ENCODE measurements around the gene RPS5.

RPS5 gene

DNA sequence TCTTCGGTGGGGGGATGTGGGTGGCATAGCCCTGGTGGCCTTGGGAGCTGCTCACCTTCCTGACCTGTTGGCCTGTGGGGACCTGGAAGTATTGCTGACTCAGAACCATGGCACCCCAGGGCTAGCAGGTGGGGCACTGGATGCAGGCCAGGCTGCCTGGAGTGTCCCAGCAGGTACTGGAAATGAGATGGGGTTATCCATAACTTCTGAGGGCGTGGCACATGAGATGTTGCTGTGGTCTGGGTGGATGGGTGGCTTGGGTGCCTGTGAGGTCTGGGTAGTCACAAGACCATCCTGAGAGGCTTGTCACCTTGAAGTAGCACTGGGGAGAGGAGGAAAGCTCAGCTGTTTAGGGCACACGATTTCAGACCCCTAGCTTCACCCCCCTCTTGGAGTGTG is 7.8 kb downstream of the RPS5 start:
- peaks cover 35% of the 10 kb centered on the region for H3K79me2 ChIP-seq (ENCODE audit: low read length)
- no peaks in the 10 kb centered on the region for H3K27me3 ChIP-seq (ENCODE audit: low read depth, low read length)
- H2AFZ ChIP-seq (ENCODE audit: low read depth, low read length): no peak overlapping the region
- H3K9me3 ChIP-seq (ENCODE audit: insufficient read depth, low read length): no peaks in the 10 kb centered on the region
- no peak overlapping the region for H3K9ac ChIP-seq (ENCODE audit: low read length)
- no peak overlapping the region for H3K27ac ChIP-seq (ENCODE audit: low read length)
- peaks cover 51% of the 10 kb centered on the region for H3K36me3 ChIP-seq (replicated peaks; ENCODE audit: low read depth, low read length)
- no peak for TF ChIP-seq CTCF (IDR thresholded peaks at IDR 0.05; ENCODE audit: low read depth, low read length)
- no peak for TF ChIP-seq EZH2phosphoT487 (IDR thresholded peaks at IDR 0.05; ENCODE audit: low read depth)
- peaks cover 46% of the 10 kb centered on the region for H4K20me1 ChIP-seq (ENCODE audit: insufficient read depth, low read length)
- H3K4me1 ChIP-seq (ENCODE audit: low read length): no peaks in the 10 kb centered on the region
- H3K4me2 ChIP-seq (ENCODE audit: low read length): no peak overlapping the region
- no peak overlapping the region for H3K4me3 ChIP-seq (ENCODE audit: low read length)

DNA sequence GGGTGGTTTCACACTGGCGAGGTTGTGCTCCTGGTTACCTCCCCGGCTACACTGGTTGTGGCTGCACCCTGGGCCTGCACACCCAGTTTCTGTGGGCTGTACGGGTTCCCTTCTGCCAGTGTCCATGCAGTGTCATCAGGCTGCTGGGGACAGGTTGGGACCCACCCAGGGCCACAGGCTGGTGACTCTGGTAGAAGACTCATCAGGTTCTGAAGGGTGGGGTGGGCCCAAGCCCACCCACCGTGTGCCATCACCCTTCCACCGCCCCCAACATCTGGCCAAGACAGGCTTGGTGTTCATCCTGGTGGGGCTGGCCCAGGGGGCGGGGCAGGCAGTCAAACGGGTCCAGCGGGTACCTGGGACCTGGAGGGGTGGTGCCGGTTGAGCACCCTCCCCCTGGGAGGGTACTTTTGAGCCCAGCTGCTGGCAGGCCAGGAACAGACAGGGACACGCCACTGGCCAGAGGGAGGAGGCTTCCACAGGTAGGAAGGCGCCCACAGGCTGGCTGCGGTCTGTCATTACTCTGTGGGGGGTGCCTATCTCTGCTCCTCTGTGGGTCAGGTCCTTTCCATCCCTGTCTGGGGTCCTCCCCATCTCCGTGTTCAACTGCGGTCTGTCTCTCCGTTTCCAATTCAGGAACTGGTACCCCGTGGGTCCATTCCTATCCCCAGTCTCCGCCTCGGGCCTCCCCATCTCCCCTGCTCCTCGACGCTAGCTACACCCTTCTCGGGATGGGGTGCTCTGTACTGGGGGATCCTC is 8.3 kb downstream of the RPS5 start, which contains the start of gene RNF225:
Gene RNF225 (plus strand): TSS at position 437 of the 759 bp plus-strand sequence. CDS start 434 bp downstream, outside the sequence.
- H3K9ac ChIP-seq (ENCODE audit: low read length): no peak within 1 kb of the TSS

DNA sequence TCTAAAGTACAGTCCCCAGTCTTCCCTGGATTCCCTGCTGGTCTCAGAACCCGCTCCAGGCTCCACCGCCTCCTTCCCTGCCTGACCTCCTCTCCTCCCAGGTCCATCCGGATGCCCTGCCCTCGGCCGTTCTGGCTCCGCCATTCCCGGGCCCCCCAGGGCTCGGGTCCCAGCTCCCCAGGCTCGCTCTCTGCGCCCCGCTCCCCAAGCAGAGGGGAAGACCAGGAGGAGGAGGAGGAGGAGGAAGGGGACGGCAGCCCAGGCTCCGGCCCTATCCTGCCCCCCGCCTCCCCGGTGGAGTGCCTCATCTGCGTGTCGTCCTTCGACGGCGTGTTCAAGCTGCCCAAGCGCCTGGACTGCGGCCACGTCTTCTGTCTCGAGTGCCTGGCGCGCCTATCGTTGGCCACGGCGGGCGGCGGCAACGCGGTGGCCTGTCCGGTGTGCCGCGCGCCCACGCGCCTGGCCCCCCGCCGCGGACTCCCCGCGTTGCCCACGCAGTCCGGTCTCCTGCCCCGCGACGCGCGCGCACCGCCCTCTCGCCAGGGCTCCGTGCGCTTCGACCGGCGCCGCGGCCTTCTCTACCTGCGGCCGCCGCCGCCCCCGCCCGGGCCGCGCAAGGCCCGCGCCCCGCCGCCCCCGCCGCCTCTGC is 9.0 kb downstream of the RPS5 start:
- Histone ChIP-seq H3K36me3 (replicated peaks; ENCODE audit: low read depth, low read length) (peaks cover 45% of the 10 kb centered on the region), H3K4me1 (ENCODE audit: low read length) (peaks cover 6% of the 10 kb centered on the region), H3K27ac (ENCODE audit: low read length) (no peak overlapping the region), H2AFZ (ENCODE audit: low read depth, low read length) (no peak overlapping the region), H3K4me3 (ENCODE audit: low read length) (no peak overlapping the region), H4K20me1 (ENCODE audit: insufficient read depth, low read length) (peaks cover 39% of the 10 kb centered on the region), H3K9me3 (ENCODE audit: insufficient read depth, low read length) (no peaks in the 10 kb centered on the region), H3K27me3 (ENCODE audit: low read depth, low read length) (no peaks in the 10 kb centered on the region), H3K79me2 (ENCODE audit: low read length) (peaks cover 22% of the 10 kb centered on the region), H3K9ac (ENCODE audit: low read length) (no peak overlapping the region), H3K4me2 (ENCODE audit: low read length) (no peak overlapping the region)
- TF ChIP-seq CTCF (IDR thresholded peaks at IDR 0.05; ENCODE audit: low read depth, low read length): no peak
- no peak for TF ChIP-seq EZH2phosphoT487 (IDR thresholded peaks at IDR 0.05; ENCODE audit: low read depth)

More for the DNA sequence above, 8.3 kb downstream of the RPS5 start, which contains the start of gene RNF225:
- H3K9me3 ChIP-seq (ENCODE audit: insufficient read depth, low read length): no peaks in the 10 kb centered on the region
- peaks cover under 1% of the 10 kb centered on the region; the same call in 1 of the 2 replicates for H3K4me1 ChIP-seq (ENCODE audit: low read length)
- H3K27ac ChIP-seq (ENCODE audit: low read length): no peak within 1 kb of the TSS
- H4K20me1 ChIP-seq (ENCODE audit: insufficient read depth, low read length): peaks cover 46% of the 10 kb centered on the region
- peaks cover 51% of the 10 kb centered on the region for H3K36me3 ChIP-seq (replicated peaks; ENCODE audit: low read depth, low read length)
- no peak within 1 kb of the TSS for H3K4me2 ChIP-seq (ENCODE audit: low read length)
- H3K4me3 ChIP-seq (ENCODE audit: low read length): no peak within 1 kb of the TSS
- peaks cover 29% of the 10 kb centered on the region for H3K79me2 ChIP-seq (ENCODE audit: low read length)
- H2AFZ ChIP-seq (ENCODE audit: low read depth, low read length): no peak within 1 kb of the TSS
- no peaks in the 10 kb centered on the region for H3K27me3 ChIP-seq (ENCODE audit: low read depth, low read length)
- TF ChIP-seq CTCF (IDR thresholded peaks at IDR 0.05; ENCODE audit: low read depth, low read length) (no peak), EZH2phosphoT487 (IDR thresholded peaks at IDR 0.05; ENCODE audit: low read depth) (no peak)

Measured in OCI-LY3 (cell line).